Rectal smooth muscle tissue (tissue), 1 donor: Measurements from ENCODE around the gene RCCD1.

Experiments
- H3K27ac ChIP-seq: one replicate; pipeline ENCODE4 v1.7.0; 2013; ENCODE audit warnings: low read depth, low read length, inconsistent platforms
- H3K27me3 ChIP-seq: one replicate; pipeline ENCODE4 v1.7.0; 2013; ENCODE audit warnings: low read length; ENCODE audit not compliant: control insufficient read depth, insufficient read depth
- H3K36me3 ChIP-seq: one replicate; pipeline ENCODE4 v1.7.0; 2013; ENCODE audit warnings: low read length; ENCODE audit not compliant: control insufficient read depth, insufficient read depth
- H3K4me1 ChIP-seq: one replicate; pipeline ENCODE4 v1.7.0; 2013; ENCODE audit warnings: low read length; ENCODE audit not compliant: control insufficient read depth, insufficient read depth
- H3K4me3 ChIP-seq: one replicate; pipeline ENCODE4 v1.7.0; 2013; ENCODE audit warnings: low read length
- H3K9ac ChIP-seq: one replicate; pipeline ENCODE4 v1.7.0; 2013; ENCODE audit warnings: low read length

The RCCD1 gene

GRCh38 chr15:90938261-90938660 is 16.4 kb upstream of the RCCD1 start:
- Histone ChIP-seq H3K9ac (no peak overlapping the region), H3K4me1 (peaks cover 13% of the 10 kb centered on the region), H3K27me3 (no peaks in the 10 kb centered on the region), H3K4me3 (no peak overlapping the region), H3K36me3 (peaks cover 23% of the 10 kb centered on the region), H3K27ac (no peak overlapping the region)

- H3K36me3 ChIP-seq: peaks cover 28% of the 10 kb centered on the region
- no peaks in the 10 kb centered on the region for H3K27me3 ChIP-seq
- no peak overlapping the region for H3K4me3 ChIP-seq
- H3K4me1 ChIP-seq: peaks cover 6% of the 10 kb centered on the region
- no peak overlapping the region for H3K27ac ChIP-seq
- no peak overlapping the region for H3K9ac ChIP-seq
Measured at GRCh38 chr15:90939756-90940155, 14.9 kb upstream of the RCCD1 start.

GRCh38 chr15:90941038-90941437 is 13.6 kb upstream of the RCCD1 start:
- Histone ChIP-seq H3K4me3 (no peak overlapping the region), H3K27ac (no peak overlapping the region), H3K4me1 (peaks cover 2% of the 10 kb centered on the region), H3K9ac (no peak overlapping the region), H3K36me3 (peaks cover 28% of the 10 kb centered on the region), H3K27me3 (no peaks in the 10 kb centered on the region)

- no peaks in the 10 kb centered on the region for H3K27me3 ChIP-seq
- no peak overlapping the region for H3K4me3 ChIP-seq
- H3K36me3 ChIP-seq: peaks cover 41% of the 10 kb centered on the region
- H3K9ac ChIP-seq: no peak overlapping the region
- no peak overlapping the region for H3K27ac ChIP-seq
- no peaks in the 10 kb centered on the region for H3K4me1 ChIP-seq
Measured at GRCh38 chr15:90942354-90943120, 12.1 kb upstream of the RCCD1 start.

GRCh38 chr15:90945091-90945490 is 9.6 kb upstream of the RCCD1 start:
- Histone ChIP-seq H3K9ac (no peak overlapping the region), H3K4me1 (no peaks in the 10 kb centered on the region), H3K36me3 (peaks cover 38% of the 10 kb centered on the region), H3K27me3 (no peaks in the 10 kb centered on the region), H3K4me3 (no peak overlapping the region), H3K27ac (no peak overlapping the region)

GRCh38 chr15:90946538-90946937 is 8.1 kb upstream of the RCCD1 start:
- peaks cover 34% of the 10 kb centered on the region for H3K36me3 ChIP-seq
- H3K27ac ChIP-seq: no peak overlapping the region
- no peak overlapping the region for H3K9ac ChIP-seq
- no peaks in the 10 kb centered on the region for H3K4me1 ChIP-seq
- no peak overlapping the region for H3K4me3 ChIP-seq
- H3K27me3 ChIP-seq: no peaks in the 10 kb centered on the region

- Histone ChIP-seq H3K27ac (no peak overlapping the region), H3K4me1 (no peaks in the 10 kb centered on the region), H3K4me3 (no peak overlapping the region), H3K9ac (no peak overlapping the region), H3K27me3 (no peaks in the 10 kb centered on the region), H3K36me3 (peaks cover 37% of the 10 kb centered on the region)
Measured at GRCh38 chr15:90946941-90947576, 7.6 kb upstream of the RCCD1 start.

- Histone ChIP-seq H3K9ac (no peak overlapping the region), H3K36me3 (peaks cover 32% of the 10 kb centered on the region), H3K27me3 (no peaks in the 10 kb centered on the region), H3K27ac (no peak overlapping the region), H3K4me1 (no peaks in the 10 kb centered on the region), H3K4me3 (no peak overlapping the region)
Measured at GRCh38 chr15:90947577-90948357, 6.9 kb upstream of the RCCD1 start.

- no peaks in the 10 kb centered on the region for H3K27me3 ChIP-seq
- H3K36me3 ChIP-seq: peaks cover 34% of the 10 kb centered on the region
Measured at GRCh38 chr15:90948506-90948905, 6.2 kb upstream of the RCCD1 start.

GRCh38 chr15:90949979-90950675 is 4.6 kb upstream of the RCCD1 start:
- Histone ChIP-seq H3K27ac (no peak overlapping the region), H3K4me1 (no peaks in the 10 kb centered on the region), H3K27me3 (no peaks in the 10 kb centered on the region), H3K9ac (no peak overlapping the region), H3K4me3 (no peak overlapping the region), H3K36me3 (peaks cover 34% of the 10 kb centered on the region)

More at GRCh38 chr15:90948506-90948905, 6.2 kb upstream of the RCCD1 start:
- no peaks in the 10 kb centered on the region for H3K4me1 ChIP-seq
- H3K27ac ChIP-seq: no peak overlapping the region
- H3K4me3 ChIP-seq: no peak overlapping the region
- no peak overlapping the region for H3K9ac ChIP-seq

GRCh38 chr15:90950676-90951075 is 4.0 kb upstream of the RCCD1 start:
- Histone ChIP-seq H3K9ac (no peak overlapping the region), H3K4me3 (no peak overlapping the region), H3K27ac (no peak overlapping the region), H3K36me3 (peaks cover 34% of the 10 kb centered on the region), H3K4me1 (no peaks in the 10 kb centered on the region), H3K27me3 (no peaks in the 10 kb centered on the region)
